Renal pelvis (tissue), 4 donors: Measurements from ENCODE around the gene ZSCAN31. TPM values are rescaled to one million over a fixed set of nuclear protein-coding genes. Genes with fewer than 3 reads are reported as not detected.
"Not testable (repeated sequence)": the region's sequence is repeated elsewhere in the genome, so short reads cannot be mapped to it uniquely, and the experiment has no call there.

Source experiments
- DNase-seq: peaks from one replicate; pipeline ENCODE4 v3.0.0-alpha.2; 2013
- polyA plus RNA-seq, 3 donors: library from polyadenylated mRNA; unstranded; fragments of 120-200 nt; gene quantifications; one replicate each; pipeline ENCODE4 v1.2.1, GENCODE V29; 2013; ENCODE audit not compliant: insufficient read length in 3 of 3

ZSCAN31 gene
- polyA plus RNA-seq, 3 donors: 10.4 to 11.6 (median 11.4) TPM

GRCh38 chr6:28326371-28326948 is 9.5 kb downstream of the ZSCAN31 start:
- no peak for DNase-seq

DNA sequence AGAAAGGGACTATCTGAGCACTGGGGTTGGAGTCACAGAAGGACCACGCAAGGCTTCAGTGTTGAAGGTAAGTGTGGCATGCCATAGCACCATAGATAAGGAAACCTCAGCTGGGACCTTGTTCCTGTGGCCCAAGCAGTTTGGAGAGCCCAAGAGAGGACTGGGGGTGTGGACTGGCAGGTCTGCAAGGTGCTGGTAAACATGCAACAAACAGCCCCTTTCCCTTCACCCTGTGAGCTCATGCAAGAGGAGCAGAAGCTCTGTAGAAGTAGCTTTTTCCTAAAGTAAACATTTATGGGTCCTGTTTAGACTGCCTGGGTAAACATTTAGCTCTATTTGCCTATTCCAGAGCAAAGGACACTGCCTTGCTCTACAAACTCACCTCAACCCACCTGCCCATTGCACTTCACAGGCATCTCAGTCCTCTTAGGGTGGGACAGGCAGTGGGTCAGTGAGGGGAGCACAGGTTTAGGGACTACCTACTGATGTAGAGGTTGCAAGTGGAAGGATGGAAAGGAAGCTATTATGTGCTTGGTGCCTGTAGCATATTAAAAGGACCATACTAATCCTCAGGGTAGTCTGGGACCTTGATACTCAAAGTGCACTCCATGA is 12.0 kb downstream of the ZSCAN31 start:
- DNase-seq: no peak

DNA sequence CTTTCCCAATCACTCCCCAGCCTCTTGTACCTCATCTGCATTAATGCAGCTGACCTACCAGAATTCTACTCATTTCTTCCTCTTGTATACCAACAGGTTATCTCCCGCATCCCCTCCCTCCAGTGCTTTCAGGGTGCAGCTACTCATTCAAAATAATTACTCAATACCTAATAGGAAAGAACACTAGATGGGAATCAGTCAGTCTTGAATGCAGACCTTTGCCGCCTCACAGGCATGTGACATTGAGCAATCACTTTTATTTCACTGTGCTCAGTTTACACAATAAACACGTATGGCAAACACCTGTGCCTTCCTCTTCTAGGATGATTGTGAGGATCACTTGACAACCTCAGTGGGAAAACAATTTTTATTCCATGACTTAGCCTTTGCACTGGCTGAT is 13.3 kb downstream of the ZSCAN31 start:
- DNase-seq: no peak

GRCh38 chr6:28317866-28318265 is 18.1 kb downstream of the ZSCAN31 start:
- DNase-seq: not testable (repeated sequence)

- DNase-seq: no peak
Observed at GRCh38 chr6:28315628-28316027, 20.3 kb downstream of the ZSCAN31 start.

DNA sequence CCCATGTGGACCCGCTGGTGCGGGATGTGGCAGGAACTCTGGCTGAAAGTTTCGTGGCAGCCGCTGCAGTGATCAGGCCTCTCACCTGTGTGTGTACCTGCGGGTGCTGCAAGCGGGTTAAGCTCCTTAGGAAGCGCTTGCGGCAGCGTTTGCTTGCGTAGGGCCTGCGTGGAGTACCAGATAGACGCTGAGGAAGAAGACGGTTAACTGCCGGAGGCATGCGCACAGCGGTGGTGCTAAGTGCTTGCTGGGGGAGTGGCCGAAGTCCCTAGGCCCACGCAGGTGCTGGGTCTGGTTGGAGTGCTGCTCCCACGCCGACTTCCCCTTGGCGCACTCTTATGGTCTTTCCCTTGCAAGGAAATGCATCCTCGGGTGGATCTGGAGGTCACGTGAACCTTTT is 23.0 kb downstream of the ZSCAN31 start:
- no peak for DNase-seq

- DNase-seq: no peak
Observed at GRCh38 chr6:28311139-28311823, 24.7 kb downstream of the ZSCAN31 start.

GRCh38 chr6:28306363-28306762 is 29.6 kb downstream of the ZSCAN31 start:
- not testable (repeated sequence) for DNase-seq

DNA sequence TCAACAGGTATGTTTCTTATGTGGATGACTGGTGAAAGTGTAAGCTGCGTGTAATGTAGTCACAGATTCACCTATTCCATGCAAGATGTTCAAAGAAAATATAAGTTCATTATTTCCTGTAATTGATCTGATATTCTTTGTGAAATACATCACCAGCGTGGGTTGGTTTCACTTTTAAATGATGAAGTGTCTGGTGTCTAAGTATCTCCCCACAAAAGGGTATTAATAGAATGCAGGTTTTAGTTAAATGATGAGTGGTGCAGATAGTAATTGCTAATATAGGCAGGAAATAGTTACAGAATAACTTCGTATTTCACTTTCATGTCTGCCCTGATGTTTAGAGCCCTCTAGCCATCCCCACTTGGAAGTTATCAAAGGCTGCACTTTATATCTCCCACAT is 32.4 kb downstream of the ZSCAN31 start:
- DNase-seq: no peak

DNA sequence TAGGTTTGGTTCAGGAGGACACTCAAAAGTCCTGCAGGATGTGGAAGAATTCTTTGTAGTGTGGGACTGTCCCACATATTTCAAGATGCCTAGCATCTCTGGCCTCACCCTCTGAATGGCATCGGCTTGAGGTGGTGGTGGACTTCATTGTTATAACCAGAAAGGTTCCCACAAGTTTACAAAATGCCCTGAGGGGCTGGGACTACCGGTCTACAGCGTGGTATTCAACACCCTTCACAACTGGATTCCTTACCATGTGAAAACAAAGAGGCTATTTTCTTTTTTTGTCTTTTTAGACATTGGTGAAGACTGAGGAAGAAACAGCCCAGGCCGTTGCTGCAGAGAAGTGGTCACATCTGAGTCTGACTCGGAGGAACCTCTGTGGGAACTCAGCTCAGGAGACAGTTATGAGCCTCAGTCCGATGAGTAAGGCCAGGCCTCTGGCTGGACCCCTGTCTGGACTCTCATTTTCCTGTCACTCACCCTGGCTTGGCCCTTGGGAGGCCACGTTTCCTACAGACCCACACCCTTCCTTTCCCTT is 39.4 kb downstream of the ZSCAN31 start:
- DNase-seq: no peak

GRCh38 chr6:28295326-28295725 is 40.6 kb downstream of the ZSCAN31 start:
- no peak for DNase-seq

- DNase-seq: no peak
Observed at GRCh38 chr6:28291573-28291972, 44.4 kb downstream of the ZSCAN31 start.

DNA sequence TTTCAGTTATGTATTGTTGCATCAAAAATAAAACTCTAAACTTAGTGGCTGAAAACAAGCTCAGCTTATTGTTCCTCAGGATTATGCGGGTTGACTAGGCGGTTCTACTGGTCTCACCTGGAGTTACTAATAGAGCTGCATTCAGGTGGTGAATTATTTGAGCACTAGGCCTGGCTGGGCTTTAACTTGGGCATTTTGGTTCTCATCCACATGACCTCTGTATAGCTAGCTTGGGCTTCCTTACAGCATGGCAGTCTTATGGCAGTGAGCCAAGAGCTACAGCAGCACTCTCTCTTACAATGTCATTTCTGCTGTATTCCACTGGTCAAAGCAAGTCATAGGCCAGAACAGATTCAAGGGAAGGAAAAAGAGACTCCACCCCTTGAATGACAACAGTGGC is 53.0 kb downstream of the ZSCAN31 start:
- DNase-seq: no peak

DNA sequence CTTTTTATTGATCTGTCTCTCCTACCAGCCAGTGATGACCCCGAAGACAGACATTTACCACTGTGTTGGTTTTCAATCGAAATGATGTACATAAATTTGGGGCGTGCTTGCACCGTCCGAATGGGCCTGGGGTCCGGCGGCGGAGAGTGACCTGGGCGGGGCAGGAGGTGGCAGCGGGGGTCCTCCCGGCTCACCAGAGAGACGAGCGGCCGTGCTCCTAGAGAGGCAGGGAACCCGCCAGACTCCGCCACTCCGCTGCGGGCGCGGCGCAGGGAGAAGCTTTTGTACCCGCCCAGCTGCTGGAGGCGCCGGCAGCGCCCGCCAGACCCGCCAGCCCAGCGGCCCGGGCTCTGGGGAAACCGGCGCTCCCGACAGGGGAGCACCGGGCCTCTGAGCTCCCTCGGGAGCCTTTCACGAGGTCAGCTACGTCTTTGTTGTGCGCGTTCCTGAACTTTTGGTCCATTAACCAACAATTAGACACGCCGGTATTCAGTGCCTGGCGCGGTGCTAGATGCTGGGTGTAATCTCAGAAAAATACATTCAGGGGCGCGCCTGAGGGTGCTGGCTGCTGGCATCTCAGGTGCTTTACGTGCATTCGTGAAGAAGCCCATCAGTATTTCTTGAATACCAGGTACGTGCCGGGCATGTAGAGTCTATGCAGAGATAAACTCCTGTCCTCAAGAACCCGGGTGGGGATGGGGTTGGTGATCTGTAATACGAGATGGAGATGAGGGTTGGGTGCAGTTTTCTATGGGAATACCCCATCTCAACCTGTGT is 54.5 kb downstream of the ZSCAN31 start, which contains the start of gene PGBD1:
Gene PGBD1 (plus strand): TSS at position 285 of the 777 bp plus-strand sequence. CDS start 2,242 bp downstream, outside the sequence.
- DNase-seq: peak; percentile 66

- DNase-seq: no peak
Observed at GRCh38 chr6:28280595-28281287, 55.2 kb downstream of the ZSCAN31 start.

DNA sequence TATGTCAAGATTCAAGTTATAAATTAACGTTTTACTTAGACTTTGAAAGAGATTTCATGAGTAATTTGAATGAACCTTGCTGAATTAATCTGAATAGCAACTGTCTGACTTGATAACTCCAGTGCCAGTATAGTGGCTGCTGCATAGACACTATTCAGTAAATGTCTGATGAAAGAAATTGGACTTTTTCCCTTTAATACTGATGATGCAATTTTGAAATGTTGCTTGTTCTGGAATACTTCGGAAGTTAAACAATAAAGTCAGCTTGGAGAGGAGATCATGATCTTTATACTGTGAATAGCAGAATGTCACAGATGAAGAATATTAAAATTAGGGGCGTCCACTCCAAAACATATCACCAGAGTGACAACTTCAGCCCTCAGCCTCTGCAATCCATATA is 58.2 kb downstream of the ZSCAN31 start:
- no peak for DNase-seq

DNA sequence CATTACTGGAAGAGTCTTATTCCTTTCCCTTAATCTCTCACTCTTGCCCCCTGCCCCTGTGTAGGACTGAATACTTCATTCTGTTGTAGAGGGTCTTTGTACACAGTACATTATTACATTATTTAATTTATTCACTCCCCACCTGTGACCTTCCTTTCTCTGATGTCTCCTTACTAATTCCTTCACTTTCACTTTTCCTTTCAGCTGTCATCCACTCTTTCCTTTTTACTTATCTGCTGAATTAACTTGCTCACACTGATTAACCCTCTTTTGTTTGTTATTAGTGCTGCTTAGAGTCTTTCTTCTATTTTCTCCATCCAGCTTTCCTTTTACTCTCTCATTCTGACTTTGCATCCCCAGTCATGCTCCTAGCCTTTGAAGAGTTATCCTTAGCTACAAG is 61.1 kb downstream of the ZSCAN31 start:
- DNase-seq: no peak
